ENCODE measurements around the gene MB.

DNA sequence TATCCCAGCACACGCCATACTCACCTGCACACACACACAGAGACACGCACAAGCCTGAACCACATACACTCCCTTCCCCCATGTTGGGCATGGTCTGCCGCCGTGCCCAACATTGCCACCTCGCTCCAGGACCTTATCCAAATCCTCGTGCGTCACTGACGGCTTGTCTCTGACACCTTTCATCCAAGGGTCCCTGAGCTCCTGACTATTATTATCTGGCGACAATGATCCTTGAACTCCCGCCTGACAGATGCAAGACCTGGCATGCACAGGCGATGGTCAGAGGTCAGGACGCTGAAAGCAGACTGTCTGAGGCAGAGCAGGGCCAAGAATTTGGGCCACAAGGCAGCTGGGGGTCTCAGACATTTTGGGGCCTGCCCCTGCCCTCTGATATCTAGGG, 4.2 kb downstream of the MB start:
- no peak for TF ChIP-seq GATA2 (IDR thresholded peaks at IDR 0.05; ENCODE audit: low read depth, low read length)
- no peak for TF ChIP-seq GATA3 (IDR thresholded peaks at IDR 0.05; ENCODE audit: low read depth, low read length)

Data from SH-SY5Y (cell line).